Esophagus squamous epithelium (tissue), 5 donors: ENCODE data around the gene HIRIP3. TPM values are rescaled to one million over a fixed set of nuclear protein-coding genes. Genes with fewer than 3 reads are reported as not detected.

ENCODE experiments used
- DNase-seq: peaks from one replicate; lab custom pipeline; 2025; lab: John Stamatoyannopoulos, UW
- H3K27ac ChIP-seq, 4 donors: fragments of 200-600 bp; sonication (generic); one replicate each; pipeline ENCODE4 v1.5.1; 2016 to 2019; ENCODE audit warnings: mild to moderate bottlenecking in 1 of 4
- H3K27me3 ChIP-seq, 4 donors: fragments of 200-600 bp; sonication (generic); 1 replicate in 3 of 4; 2 replicates in 1 of 4; pipeline versions ENCODE4 v1.5.1 to v1.6.0; 2017 to 2021; ENCODE audit warnings: antibody characterized with exemption in 1 of 4
- H3K36me3 ChIP-seq, 3 donors: fragments of 200-600 bp; sonication (generic); one replicate each; pipeline ENCODE4 v1.5.1; 2016 to 2019
- H3K4me1 ChIP-seq, 3 donors: fragments of 200-600 bp; sonication (generic); one replicate each; pipeline ENCODE4 v1.5.1; 2017 to 2019
- H3K4me3 ChIP-seq, 4 donors: fragments of 200-600 bp; sonication (generic); 1 replicate in 3 of 4; 2 replicates in 1 of 4; pipeline ENCODE4 v1.5.1; 2016 to 2019; ENCODE audit warnings: mild to moderate bottlenecking in 2 of 4, moderate library complexity in 1 of 4
- H3K9me3 ChIP-seq, 3 donors: fragments of 200-600 bp; sonication (generic); one replicate each; pipeline ENCODE4 v1.5.1; 2016 to 2019
- CTCF ChIP-seq, 6 experiments: fragments of 450-650 bp in 4 of 6; fragments of 200-600 bp in 2 of 6; sonication (generic) in 2 of 6; IDR thresholded peaks; one replicate each; pipeline ENCODE4 v1.5.1; 2016 to 2019; ENCODE audit warnings: antibody characterized with exemption in 6 of 6, mild to moderate bottlenecking in 4 of 6, moderate library complexity in 4 of 6
- POLR2A ChIP-seq, 4 donors: fragments of 450-650 bp; IDR thresholded peaks; one replicate each; pipeline ENCODE4 v1.6.1; 2017; ENCODE audit warnings: antibody characterized with exemption in 4 of 4, mild to moderate bottlenecking in 4 of 4, moderate library complexity in 3 of 4
- WGBS, 2 donors: methylation state at CpG; one replicate each; pipeline ENCODE4 v1.1.5; 2018; 5-methylcytosine and 5-hydroxymethylcytosine counted together
- intact Hi-C: fragments of 100-400 bp; cut with DNase I; formaldehyde crosslinking; loops from one replicate; pipeline ENCODE4 v1.15.0; 2022
- total RNA-seq, 4 donors: library from RNA; depleted of rRNA; stranded (reverse); fragments of >200 nt; gene quantifications; one replicate each; pipeline ENCODE4 v1.1.0, GENCODE V29; 2016
- donor health status: DM: yes; HTN: yes; CAD: no.

The HIRIP3 gene
- total RNA-seq, 4 donors from 2014 or later = 5.1 to 12.8 (median 9.7) TPM

- intact Hi-C loops = no loop called here
- no peak for TF ChIP-seq POLR2A (IDR thresholded peaks at IDR 0.05)
- no peak for TF ChIP-seq CTCF (IDR thresholded peaks at IDR 0.05)
- no peak for DNase-seq
- Histone ChIP-seq H3K4me1 (peaks cover 0 to 10% (median 0%) of the 10 kb centered on the region in 3 donors), H3K4me3 (no peak overlapping the region), H3K9me3 (no peaks in the 10 kb centered on the region), H3K27me3 (peaks cover 0 to 22% (median 0%) of the 10 kb centered on the region in 4 donors), H3K27ac (no peak overlapping the region), H3K36me3 (peaks cover 0 to 53% (median 10%) of the 10 kb centered on the region in 3 donors)
- WGBS, 2 donors = 64 to 90% methylated on average over 2 to 3 of the region's 17 CpGs
Measured at GRCh38 chr16:30003670-30004423, 8.4 kb upstream of the HIRIP3 start.

GRCh38 chr16:30002614-30003346 lies 7.4 kb upstream of the HIRIP3 start:
- 82 to 86% methylated on average over 15 to 17 of the region's 19 CpGs for WGBS, 2 donors
- DNase-seq = no peak
- peaks cover 0 to 11% (median 0%) of the 10 kb centered on the region in 4 donors for H3K27me3 ChIP-seq
- intact Hi-C loops = no loop called here
- H3K4me1 ChIP-seq = peaks cover 0 to 10% (median 0%) of the 10 kb centered on the region in 3 donors
- H3K4me3 ChIP-seq = no peak overlapping the region
- H3K36me3 ChIP-seq = peaks cover 0 to 64% (median 10%) of the 10 kb centered on the region in 3 donors
- TF ChIP-seq POLR2A (IDR thresholded peaks at IDR 0.05) (no peak), CTCF (IDR thresholded peaks at IDR 0.05) (no peak)
- no peak overlapping the region for H3K27ac ChIP-seq
- no peaks in the 10 kb centered on the region for H3K9me3 ChIP-seq

- H3K36me3 ChIP-seq = peaks cover 0 to 67% (median 10%) of the 10 kb centered on the region in 3 donors
- no peak overlapping the region for H3K4me3 ChIP-seq
- H3K27me3 ChIP-seq = no peaks in the 10 kb centered on the region
- no peak for TF ChIP-seq POLR2A (IDR thresholded peaks at IDR 0.05)
- no peak for TF ChIP-seq CTCF (IDR thresholded peaks at IDR 0.05)
- no peak overlapping the region for H3K27ac ChIP-seq
- peaks cover 7 to 22% (median 8%) of the 10 kb centered on the region in 3 donors for H3K4me1 ChIP-seq
- no peak for DNase-seq
- WGBS, 2 donors = 83 to 85% methylated on average over 6 to 14 of the region's 33 CpGs
- no peaks in the 10 kb centered on the region for H3K9me3 ChIP-seq
- intact Hi-C loops = no loop called here
Measured at GRCh38 chr16:30000735-30001631, 5.6 kb upstream of the HIRIP3 start.

GRCh38 chr16:29999605-30000004 lies 4.2 kb upstream of the HIRIP3 start:
- intact Hi-C loops = no loop called here
- 88 to 90% methylated on average over 6 of the region's 6 CpGs for WGBS, 2 donors
- no peak for DNase-seq
- no peak overlapping the region for H3K27ac ChIP-seq
- no peaks in the 10 kb centered on the region for H3K27me3 ChIP-seq
- no peak for TF ChIP-seq CTCF (IDR thresholded peaks at IDR 0.05)
- TF ChIP-seq POLR2A (IDR thresholded peaks at IDR 0.05) = no peak
- H3K9me3 ChIP-seq = no peaks in the 10 kb centered on the region
- peaks cover 0 to 67% (median 10%) of the 10 kb centered on the region in 3 donors for H3K36me3 ChIP-seq
- H3K4me1 ChIP-seq = peaks cover 10 to 19% (median 14%) of the 10 kb centered on the region in 3 donors
- no peak overlapping the region for H3K4me3 ChIP-seq
